ENCODE measurements around the gene TECPR2.
"Not testable (repeated sequence)": the region's sequence is repeated elsewhere in the genome, so short reads cannot be mapped to it uniquely, and the experiment has no call there.

TECPR2 gene

GRCh38 chr14:102511538-102511937 lies 148.8 kb downstream of the TECPR2 start:
- DNase-seq = no peak

GRCh38 chr14:102512793-102513300 lies 150.1 kb downstream of the TECPR2 start:
- DNase-seq = no peak

GRCh38 chr14:102513899-102514772 lies 151.4 kb downstream of the TECPR2 start:
- no peak for DNase-seq

- DNase-seq = no peak
Observed at GRCh38 chr14:102514987-102515733, 152.4 kb downstream of the TECPR2 start.

- DNase-seq = peak; percentile 61
Observed at GRCh38 chr14:102516531-102517391, 154.0 kb downstream of the TECPR2 start.

- DNase-seq = no peak
Observed at GRCh38 chr14:102517392-102518062, 154.8 kb downstream of the TECPR2 start.

- no peak for DNase-seq
Observed at GRCh38 chr14:102518063-102518648, 155.4 kb downstream of the TECPR2 start.

GRCh38 chr14:102519709-102520108 lies 157.0 kb downstream of the TECPR2 start:
- not testable (repeated sequence) for DNase-seq

- DNase-seq = no peak
Observed at GRCh38 chr14:102523200-102523568, 160.4 kb downstream of the TECPR2 start.

GRCh38 chr14:102523569-102524450 lies 161.1 kb downstream of the TECPR2 start:
- DNase-seq = no peak

GRCh38 chr14:102524451-102525218 lies 161.9 kb downstream of the TECPR2 start:
- peak; percentile 96 for DNase-seq

- DNase-seq = no peak
Observed at GRCh38 chr14:102525219-102525928, 162.6 kb downstream of the TECPR2 start.

- DNase-seq = no peak
Observed at GRCh38 chr14:102525929-102526497, 163.3 kb downstream of the TECPR2 start.

GRCh38 chr14:102528431-102529170 lies 165.9 kb downstream of the TECPR2 start:
- DNase-seq = no peak

- DNase-seq = no peak
Observed at GRCh38 chr14:102530828-102531478, 168.2 kb downstream of the TECPR2 start.

GRCh38 chr14:102532204-102532658 lies 169.5 kb downstream of the TECPR2 start:
- no peak for DNase-seq

GRCh38 chr14:102537981-102538601 lies 175.3 kb downstream of the TECPR2 start:
- no peak for DNase-seq

Measured in T-helper 9 cell (primary cell).